ENCODE data around the gene KCNA5. TPM values are rescaled to one million over a fixed set of nuclear protein-coding genes. Genes with fewer than 3 reads are reported as not detected.

The KCNA5 gene
- total and polyA plus RNA-seq, 2 of the 4 experiments (the other 2 are of a cell fraction), result not detected

GRCh38 chr12:5012337-5012736 is 31.3 kb upstream of the KCNA5 start (continued):
- TF ChIP-seq, protein P1, sequence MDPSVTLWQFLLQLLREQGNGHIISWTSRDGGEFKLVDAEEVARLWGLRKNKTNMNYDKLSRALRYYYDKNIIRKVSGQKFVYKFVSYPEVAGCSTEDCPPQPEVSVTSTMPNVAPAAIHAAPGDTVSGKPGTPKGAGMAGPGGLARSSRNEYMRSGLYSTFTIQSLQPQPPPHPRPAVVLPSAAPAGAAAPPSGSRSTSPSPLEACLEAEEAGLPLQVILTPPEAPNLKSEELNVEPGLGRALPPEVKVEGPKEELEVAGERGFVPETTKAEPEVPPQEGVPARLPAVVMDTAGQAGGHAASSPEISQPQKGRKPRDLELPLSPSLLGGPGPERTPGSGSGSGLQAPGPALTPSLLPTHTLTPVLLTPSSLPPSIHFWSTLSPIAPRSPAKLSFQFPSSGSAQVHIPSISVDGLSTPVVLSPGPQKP (IDR thresholded peaks at IDR 0.05; ENCODE audit: borderline replicate concordance, low read depth, low read length), result no peak
- TF ChIP-seq CHD1 (IDR thresholded peaks at IDR 0.05; ENCODE audit: low read depth, low read length), result no peak

DNA sequence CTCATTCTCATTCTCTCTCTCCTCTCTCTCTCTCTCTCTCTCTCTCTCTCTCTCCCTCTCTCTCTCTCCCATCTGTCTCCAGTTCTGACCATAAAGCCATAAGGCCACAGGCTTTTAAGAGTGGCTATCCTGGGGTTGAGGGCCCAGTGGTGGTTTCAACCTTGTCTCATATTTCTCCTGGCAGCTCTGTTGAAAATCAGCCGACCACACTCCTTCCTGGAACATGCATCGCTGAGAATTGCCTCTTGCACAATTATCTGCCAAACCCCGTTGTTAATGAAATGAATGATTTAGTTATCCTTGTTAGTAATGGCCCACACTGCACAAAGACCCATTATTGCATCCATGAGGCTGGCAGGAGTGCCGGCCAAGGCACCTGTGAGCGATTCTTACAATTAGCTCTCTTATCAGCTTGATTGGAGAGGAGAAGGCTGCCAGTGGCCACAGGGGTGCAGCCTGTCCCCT is 30.4 kb upstream of the KCNA5 start:
- Histone ChIP-seq H3K27ac (ENCODE audit: insufficient read depth, low read length) (no peak overlapping the region), H4K20me1 (ENCODE audit: insufficient read depth, low read length) (no peaks in the 10 kb centered on the region), H3K9me1 (ENCODE audit: insufficient read depth, low read length) (no peaks in the 10 kb centered on the region), H3K79me1 (ENCODE audit: low read depth in 1 of 2, low read length in 2 of 2) (no peaks in the 10 kb centered on the region), H3K4ac (ENCODE audit: low read depth, low read length) (no peak overlapping the region), H4K8ac (ENCODE audit: low read depth in 2 of 2, low read length in 2 of 2) (no peak overlapping the region), H2BK20ac (ENCODE audit: low read depth, low read length) (no peak overlapping the region), H3K27me3 (ENCODE audit: control insufficient read depth, insufficient read depth, low read length) (peaks cover 49% of the 10 kb centered on the region), H2BK120ac (ENCODE audit: low read depth, low read length) (no peak overlapping the region), H3K14ac (replicated peaks; ENCODE audit: low read depth, low read length) (no peak overlapping the region), H3K23ac (ENCODE audit: low read depth, low read length) (no peak overlapping the region), H4K91ac (ENCODE audit: insufficient read depth, low read depth, low read length) (no peak overlapping the region), H3K9ac (ENCODE audit: low read depth, low read length) (no peak overlapping the region), H2AK5ac (ENCODE audit: low read depth, low read length) (no peak overlapping the region), H3K4me2 (ENCODE audit: low read depth, low read length) (no peak overlapping the region), H3K56ac (ENCODE audit: extremely low read depth, insufficient read depth, low read length) (no peak overlapping the region), H3K9me3 (ENCODE audit: control insufficient read depth, insufficient read depth, low read length) (no peaks in the 10 kb centered on the region), H2AK9ac (replicated peaks; ENCODE audit: low read depth, low read length, poor library complexity) (no peak overlapping the region), H2AFZ (replicated peaks; ENCODE audit: low read length, poor library complexity) (no peak overlapping the region), H3K36me3 (ENCODE audit: control insufficient read depth, insufficient read depth, low read length) (no peaks in the 10 kb centered on the region), H3K18ac (ENCODE audit: low read depth, low read length) (no peak overlapping the region), H2BK5ac (ENCODE audit: low read depth, low read length, poor library complexity, severe bottlenecking) (no peak overlapping the region), H3K4me1 (ENCODE audit: control insufficient read depth, insufficient read depth, low read length) (no peaks in the 10 kb centered on the region), H4K5ac (ENCODE audit: low read depth, low read length) (no peak overlapping the region), H2BK15ac (ENCODE audit: low read depth, low read length) (no peak overlapping the region), H3K4me3 (ENCODE audit: insufficient read depth, low read depth, low read length) (no peak overlapping the region)
- no TSS peak for BruUV-seq (replicated peaks)
- ChIA-PET CTCF (interaction anchor here (1.0 to 1.4 kb wide), 2 partner anchors 9 to 158 kb away, joined by 3 read pairs; no protein-coding TSS in a partner anchor), POLR2A (ENCODE audit: unreplicated experiment) (no interaction called here)
- intact Hi-C loops (cut with micrococcal nuclease), result no loop called here
- WGBS, 2 experiments (ENCODE audit: extremely low coverage in 2 of 2, insufficient read length in 1 of 2), result 59% methylated on average over 2 of the region's 5 CpGs; no CpG with 5 or more reads in 1 of the 2 experiments
- DNase-seq, result no peak
- dilution Hi-C loops (cut with HindIII; ENCODE audit: low sequenced_read_pairs, unreplicated experiment), result no loop called here
- in situ Hi-C loops (cut with MboI; ENCODE audit: low sequenced_read_pairs), result loop anchor here (10.0 kb wide), 1 partner anchor 782 kb away; no protein-coding TSS in a partner anchor
- no peak for ATAC-seq (ENCODE audit: low read depth)
- TF ChIP-seq BHLHE40 (IDR thresholded peaks at IDR 0.05; ENCODE audit: low read depth, low read length), result no peak
- TF ChIP-seq MXI1 (IDR thresholded peaks at IDR 0.05; ENCODE audit: borderline replicate concordance, low read depth, low read length), result no peak
- TF ChIP-seq CEBPB (IDR thresholded peaks at IDR 0.05; ENCODE audit: low read depth, low read length), result no peak
- TF ChIP-seq POLR2A (IDR thresholded peaks at IDR 0.05; ENCODE audit: low read depth, low read length), result no peak
- no peak for TF ChIP-seq NFE2L2 (IDR thresholded peaks at IDR 0.05; ENCODE audit: low read depth, low read length)
- no peak for TF ChIP-seq MAFK (IDR thresholded peaks at IDR 0.05; ENCODE audit: low read depth, low read length)
- no peak for TF ChIP-seq RCOR1 (IDR thresholded peaks at IDR 0.05; ENCODE audit: insufficient replicate concordance, low read length)
- no peak for TF ChIP-seq MAZ (IDR thresholded peaks at IDR 0.05; ENCODE audit: borderline replicate concordance, low read depth, low read length)
- TF ChIP-seq, protein P2, sequence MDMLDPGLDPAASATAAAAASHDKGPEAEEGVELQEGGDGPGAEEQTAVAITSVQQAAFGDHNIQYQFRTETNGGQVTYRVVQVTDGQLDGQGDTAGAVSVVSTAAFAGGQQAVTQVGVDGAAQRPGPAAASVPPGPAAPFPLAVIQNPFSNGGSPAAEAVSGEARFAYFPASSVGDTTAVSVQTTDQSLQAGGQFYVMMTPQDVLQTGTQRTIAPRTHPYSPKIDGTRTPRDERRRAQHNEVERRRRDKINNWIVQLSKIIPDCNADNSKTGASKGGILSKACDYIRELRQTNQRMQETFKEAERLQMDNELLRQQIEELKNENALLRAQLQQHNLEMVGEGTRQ (IDR thresholded peaks at IDR 0.05; ENCODE audit: low read depth, low read length), result no peak
- no peak for TF ChIP-seq SMC3 (IDR thresholded peaks at IDR 0.05; ENCODE audit: low read depth, low read length)
- TF ChIP-seq RFX5 (IDR thresholded peaks at IDR 0.05; ENCODE audit: low read depth, low read length), result no peak
- TF ChIP-seq, protein P1 (IDR thresholded peaks at IDR 0.05; ENCODE audit: borderline replicate concordance, low read depth, low read length), result no peak
